Fibroblast of skin of left biceps (primary cell): Measurements from ENCODE around the gene CDKAL1.
"Not testable (repeated sequence)": the region's sequence is repeated elsewhere in the genome, so short reads cannot be mapped to it uniquely, and the experiment has no call there.

ENCODE experiments used
- DNase-seq, 2 experiments: peaks; one replicate each; pipeline ENCODE4 v3.0.0-alpha.2; 2013; ENCODE audit warnings: low read depth in 2 of 2

The CDKAL1 gene

DNA sequence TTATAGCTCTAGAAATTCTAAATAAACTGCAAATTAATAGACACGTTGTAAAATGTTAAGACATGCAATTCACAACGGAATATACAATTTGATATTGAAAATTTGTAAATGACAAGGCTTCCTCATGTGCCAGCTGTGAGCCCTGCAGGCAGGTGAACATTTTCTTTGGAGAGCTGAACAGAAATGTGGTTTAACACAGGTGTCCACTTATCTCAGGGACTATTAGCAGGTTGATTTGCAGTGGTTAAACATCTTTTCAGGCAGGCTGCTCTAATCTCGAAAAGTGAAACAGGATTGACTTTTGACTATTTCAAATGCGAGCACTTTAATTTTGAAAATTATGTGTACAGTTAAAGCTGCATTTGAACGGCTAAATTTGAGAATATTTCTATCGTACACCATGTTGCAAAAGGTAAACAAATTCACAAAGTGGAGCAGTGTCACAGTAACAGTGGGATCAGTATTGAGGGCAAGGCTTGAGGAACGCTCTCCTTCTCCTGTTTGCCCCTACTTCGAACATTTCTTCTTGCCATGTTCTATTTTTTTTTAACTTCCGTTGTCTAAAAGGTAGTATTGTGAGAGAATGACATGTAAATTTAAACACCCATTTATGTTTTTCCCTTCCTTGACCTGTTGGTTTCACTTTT is 210.8 kb downstream of the CDKAL1 start:
- DNase-seq = no peak

- DNase-seq = no peak
Observed at GRCh38 chr6:20746024-20746423, 211.8 kb downstream of the CDKAL1 start.

GRCh38 chr6:20746805-20747558 is 212.7 kb downstream of the CDKAL1 start:
- DNase-seq = no peak

- DNase-seq = no peak
Observed at GRCh38 chr6:20747991-20748390, 213.7 kb downstream of the CDKAL1 start.

GRCh38 chr6:20751293-20751935 is 217.2 kb downstream of the CDKAL1 start:
- peak in 1 of 2 experiments; percentile 9 for DNase-seq

- DNase-seq = peak in 1 of 2 experiments; percentile 14
Observed at GRCh38 chr6:20755631-20756030, 221.4 kb downstream of the CDKAL1 start.

DNA sequence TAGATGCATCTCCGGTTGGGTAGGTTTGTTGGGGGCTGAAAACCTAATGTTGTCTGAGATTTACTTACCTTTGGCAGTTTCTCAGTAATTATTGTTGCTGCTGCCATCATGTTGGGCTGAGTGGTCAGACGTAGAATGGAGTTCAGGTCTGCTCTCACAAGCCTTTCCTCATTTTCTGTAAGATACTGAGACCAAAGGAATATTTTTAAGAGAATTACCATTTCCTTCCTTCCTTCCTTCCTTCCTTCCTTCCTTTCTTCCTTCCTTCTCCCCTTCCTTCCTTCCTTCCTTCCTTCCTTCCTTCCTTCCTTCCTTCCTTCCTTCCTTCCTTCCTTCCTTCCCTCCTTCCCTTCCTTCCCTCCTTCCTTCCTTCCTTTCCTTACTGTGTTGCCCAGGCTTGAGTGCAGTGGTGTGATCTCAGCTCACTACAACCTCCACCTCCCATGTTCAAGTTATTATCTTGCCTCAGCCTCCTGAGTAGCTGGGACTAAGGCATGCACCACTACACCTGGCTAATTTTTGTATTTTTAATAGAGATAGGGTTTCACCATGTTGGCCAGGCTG is 222.4 kb downstream of the CDKAL1 start:
- not testable (repeated sequence) for DNase-seq

DNA sequence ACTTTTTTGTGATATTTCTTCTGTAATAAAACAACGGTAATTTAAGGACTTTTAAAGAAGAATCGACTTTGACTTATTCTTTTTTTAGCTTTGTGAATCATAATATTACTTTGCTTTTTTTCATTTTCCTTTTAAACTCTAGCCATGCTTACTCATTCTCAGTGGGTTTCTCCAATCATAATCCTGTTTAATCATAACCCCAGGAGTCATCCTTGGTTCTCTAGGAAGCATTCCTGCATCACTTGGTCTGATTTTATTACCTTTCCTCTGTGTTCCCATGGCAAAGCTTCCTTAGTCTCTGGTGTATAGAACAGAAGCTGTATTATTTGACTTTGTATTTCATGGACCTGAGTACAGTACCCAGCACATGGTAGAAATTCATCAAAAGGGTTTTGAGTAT is 223.5 kb downstream of the CDKAL1 start:
- DNase-seq = peak in 1 of 2 experiments; percentile 12

GRCh38 chr6:20763296-20763695 is 229.0 kb downstream of the CDKAL1 start:
- no peak for DNase-seq

DNA sequence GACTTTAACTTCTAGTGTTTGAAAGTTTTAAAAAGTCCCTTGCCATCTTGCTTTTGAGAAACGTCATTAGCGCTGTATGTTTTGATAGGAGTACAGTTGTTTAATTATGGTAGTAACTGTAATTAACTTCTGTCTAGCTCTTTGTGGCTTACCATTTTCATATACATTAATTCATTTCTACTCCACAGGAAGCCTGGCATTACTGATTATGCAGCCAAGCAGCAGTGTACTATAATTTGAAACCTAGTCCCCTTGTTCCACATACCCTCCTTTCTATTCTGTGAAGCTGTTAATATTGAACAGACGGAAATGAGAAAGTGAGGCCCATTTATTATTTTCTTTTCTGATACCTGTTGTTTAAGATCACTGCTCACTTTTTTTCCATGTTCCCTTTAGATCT is 235.4 kb downstream of the CDKAL1 start:
- DNase-seq = no peak

- DNase-seq = no peak
Observed at GRCh38 chr6:20770773-20771172, 236.5 kb downstream of the CDKAL1 start.

- no peak for DNase-seq
Observed at GRCh38 chr6:20771409-20771808, 237.2 kb downstream of the CDKAL1 start.

- DNase-seq = no peak
Observed at GRCh38 chr6:20773822-20774221, 239.6 kb downstream of the CDKAL1 start.

DNA sequence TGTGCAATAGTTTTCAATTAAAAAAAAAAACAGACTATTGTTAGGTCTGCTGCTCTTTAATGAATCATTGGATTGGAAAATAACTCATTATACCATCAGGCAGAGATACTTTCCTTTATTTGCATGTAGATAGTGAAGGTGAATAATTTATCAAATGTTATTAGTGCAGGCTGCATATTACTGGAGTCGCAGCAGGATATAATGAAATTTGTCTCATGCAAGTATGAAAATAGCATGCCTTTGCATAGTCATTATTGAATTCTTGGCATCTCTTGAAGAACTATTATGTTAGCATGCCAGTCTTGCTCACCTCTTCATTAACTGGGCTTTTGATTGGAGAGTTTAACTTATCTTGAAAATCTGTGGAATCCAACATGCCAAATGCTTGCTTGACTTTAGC is 241.7 kb downstream of the CDKAL1 start:
- DNase-seq = no peak

GRCh38 chr6:20777801-20778200 is 243.5 kb downstream of the CDKAL1 start:
- DNase-seq = no peak

- DNase-seq = no peak
Observed at GRCh38 chr6:20778459-20778858, 244.2 kb downstream of the CDKAL1 start.

- DNase-seq = no peak
Observed at GRCh38 chr6:20778912-20779311, 244.7 kb downstream of the CDKAL1 start.

DNA sequence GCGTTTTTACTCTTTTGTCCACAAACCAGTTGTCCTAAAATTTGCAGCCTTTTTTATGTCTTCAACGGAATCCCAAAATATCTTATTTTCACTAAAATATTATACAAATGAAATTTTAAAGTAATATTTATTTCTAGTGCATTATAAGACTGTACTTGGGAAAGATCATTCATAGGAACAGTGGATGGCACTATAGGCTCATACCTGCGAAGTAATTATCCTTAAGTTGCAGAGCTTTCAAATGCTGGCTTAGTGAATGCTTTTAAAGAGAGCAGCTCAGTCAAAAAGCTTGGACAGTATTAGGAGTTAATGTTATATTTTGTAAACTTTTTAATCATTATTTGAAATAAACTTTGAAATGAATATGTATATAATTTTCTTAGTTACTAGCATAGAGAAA is 254.9 kb downstream of the CDKAL1 start:
- no peak for DNase-seq

DNA sequence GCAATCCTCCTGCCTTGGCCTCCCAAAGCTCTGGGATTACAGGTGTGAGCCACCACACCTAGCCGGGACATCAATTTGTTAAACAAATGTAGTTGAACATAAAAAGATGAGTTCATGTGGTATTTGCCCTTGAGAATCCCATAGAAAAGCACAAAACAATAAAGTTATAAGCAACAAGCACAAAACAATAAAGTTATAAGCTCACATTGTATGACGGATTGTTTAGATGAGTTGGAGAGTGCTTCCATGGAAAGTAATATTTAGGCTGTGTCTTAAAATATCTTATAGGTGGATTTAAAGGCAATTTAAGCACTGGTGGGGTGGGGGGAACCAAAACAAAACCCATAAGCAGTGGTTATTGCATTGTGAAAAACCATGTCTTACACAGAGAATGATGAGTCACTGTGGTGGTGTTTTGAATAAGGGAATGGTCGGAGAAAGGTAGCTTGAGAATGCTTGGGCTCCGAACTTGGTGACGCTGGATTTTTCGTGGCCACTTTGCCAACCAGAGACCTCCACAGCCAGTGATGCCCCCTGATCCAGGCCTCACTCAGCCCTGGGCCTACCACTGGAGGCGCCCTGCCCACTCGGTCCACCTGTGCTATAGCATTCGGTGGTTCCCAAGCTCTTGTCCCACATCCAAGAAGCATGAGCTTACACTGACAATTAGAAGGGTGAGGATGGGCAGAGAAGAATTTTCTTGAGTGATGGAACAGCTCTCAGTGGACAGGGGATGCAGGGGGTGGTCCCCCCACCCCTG is 256.0 kb downstream of the CDKAL1 start:
- no peak for DNase-seq

- no peak for DNase-seq
Observed at GRCh38 chr6:20791074-20791473, 256.8 kb downstream of the CDKAL1 start.

DNA sequence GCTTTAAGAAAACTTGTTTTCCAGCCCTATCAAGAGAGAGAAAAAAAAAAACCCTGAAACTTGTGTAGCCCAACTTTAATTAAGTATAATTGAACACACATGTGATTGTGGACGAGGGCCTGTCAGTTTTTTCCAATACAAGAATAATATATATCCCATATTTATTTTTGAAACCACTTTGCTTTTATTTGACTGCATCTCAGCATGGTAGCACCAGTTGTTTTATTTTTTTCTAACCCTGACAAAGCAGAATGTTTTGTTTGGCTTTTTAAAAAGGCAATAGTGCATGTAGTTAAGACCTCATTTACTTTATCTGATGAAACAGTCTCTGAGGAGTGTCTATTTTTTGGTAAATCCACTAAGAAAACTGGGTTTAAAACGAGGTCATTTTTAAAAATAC is 257.7 kb downstream of the CDKAL1 start:
- DNase-seq = peak in 1 of 2 experiments; percentile 21

DNA sequence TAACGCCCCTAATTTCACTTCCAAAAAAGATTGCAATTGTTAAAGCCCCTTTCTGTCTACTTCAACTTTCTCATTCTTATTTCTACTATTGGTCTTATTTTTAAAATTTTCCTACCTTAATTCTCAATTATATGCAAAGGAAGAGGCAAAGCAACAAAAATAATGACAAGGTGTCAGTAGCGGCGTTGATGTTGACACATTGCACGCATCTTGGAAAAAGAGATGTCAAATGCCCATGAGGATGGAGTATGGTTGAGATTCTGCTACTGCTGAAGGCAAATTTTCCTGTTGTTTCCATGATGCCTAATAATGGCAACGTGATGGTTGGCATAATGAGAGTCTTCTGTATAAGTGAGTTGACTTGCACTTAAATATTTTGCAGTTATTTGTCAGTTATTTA is 258.9 kb downstream of the CDKAL1 start:
- DNase-seq = no peak
